ENCODE measurements around the gene SHANK2.
"Not testable (repeated sequence)": the region's sequence is repeated elsewhere in the genome, so short reads cannot be mapped to it uniquely, and the experiment has no call there.

SHANK2 gene

DNA sequence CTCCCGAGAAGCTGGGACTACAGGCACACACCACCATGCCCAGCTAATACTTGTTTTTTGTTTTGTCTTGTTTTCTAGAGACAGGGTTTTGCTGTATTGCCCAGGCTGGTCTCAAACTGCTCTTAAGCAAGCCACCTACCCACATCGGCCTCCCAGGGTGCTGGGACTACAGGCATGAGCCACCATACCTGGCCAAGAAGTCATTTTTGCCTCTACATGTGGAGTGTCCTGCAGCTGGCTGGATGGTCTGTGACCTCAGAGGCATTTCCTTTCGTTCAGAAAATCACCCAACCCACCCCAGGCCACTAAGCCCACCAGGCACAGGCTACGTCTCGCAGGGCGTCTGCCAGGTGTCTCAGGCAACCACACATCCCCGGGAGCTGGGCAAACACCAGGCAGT lies 12.8 kb downstream of the SHANK2 start:
- TF ChIP-seq CTCF (IDR thresholded peaks at IDR 0.05; ENCODE audit: low read depth, low read length, missing control alignments): no peak
- DNase-seq (ENCODE audit: extremely low read depth, low read depth): no peak
- no peak overlapping the region for H3K4me3 ChIP-seq (replicated peaks; ENCODE audit: low read depth, low read length)

DNA sequence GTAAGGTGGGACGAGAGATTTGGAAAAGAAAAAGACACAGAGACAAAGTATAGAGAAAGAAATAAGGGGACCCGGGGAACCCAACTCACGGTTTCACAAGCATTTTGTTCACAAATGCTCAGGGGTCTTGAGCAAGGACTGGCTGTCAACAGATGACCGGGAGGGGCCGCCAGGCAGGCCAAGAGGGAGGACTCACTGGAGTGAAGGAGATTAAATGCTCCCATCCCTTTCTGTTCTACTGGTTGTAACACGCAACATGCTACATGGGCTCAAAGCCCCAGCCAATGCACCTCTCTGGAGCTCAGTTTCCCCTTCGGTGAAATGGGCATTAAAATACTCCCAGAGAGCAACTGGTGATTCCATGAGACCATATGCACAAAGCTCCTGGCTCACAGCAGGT lies 13.4 kb downstream of the SHANK2 start:
- DNase-seq (ENCODE audit: extremely low read depth, low read depth): no peak
- TF ChIP-seq CTCF (IDR thresholded peaks at IDR 0.05; ENCODE audit: low read depth, low read length, missing control alignments): no peak
- H3K4me3 ChIP-seq (replicated peaks; ENCODE audit: low read depth, low read length): no peak overlapping the region

GRCh38 chr11:71238285-71238875 lies 14.0 kb downstream of the SHANK2 start:
- DNase-seq (ENCODE audit: extremely low read depth, low read depth): no peak
- H3K4me3 ChIP-seq (replicated peaks; ENCODE audit: low read depth, low read length): no peak overlapping the region
- no peak for TF ChIP-seq CTCF (IDR thresholded peaks at IDR 0.05; ENCODE audit: low read depth, low read length, missing control alignments)

DNA sequence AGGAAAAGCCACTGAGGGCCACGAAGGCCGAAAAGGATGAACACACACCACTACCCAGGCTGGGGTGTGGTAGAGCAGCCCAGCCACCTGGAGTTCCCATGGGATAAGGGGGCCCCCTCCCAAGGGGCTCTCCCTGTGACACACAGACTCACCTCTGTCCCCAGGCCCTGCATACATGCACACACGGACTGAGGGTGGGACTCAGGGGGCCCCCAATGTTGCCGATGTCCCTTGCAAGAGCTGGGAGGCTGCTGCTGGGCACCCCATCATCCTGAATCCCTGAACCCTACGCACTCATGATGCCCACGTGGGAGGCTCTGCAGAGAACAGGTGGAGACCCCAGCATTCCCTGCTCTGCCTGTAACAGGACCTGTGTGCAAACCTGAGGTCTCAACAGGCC lies 14.5 kb downstream of the SHANK2 start:
- no peak for TF ChIP-seq CTCF (IDR thresholded peaks at IDR 0.05; ENCODE audit: low read depth, low read length, missing control alignments)
- H3K4me3 ChIP-seq (replicated peaks; ENCODE audit: low read depth, low read length): no peak overlapping the region
- DNase-seq (ENCODE audit: extremely low read depth, low read depth): no peak

GRCh38 chr11:71236836-71237475 lies 15.4 kb downstream of the SHANK2 start:
- DNase-seq (ENCODE audit: extremely low read depth, low read depth): no peak
- no peak overlapping the region for H3K4me3 ChIP-seq (replicated peaks; ENCODE audit: low read depth, low read length)
- no peak for TF ChIP-seq CTCF (IDR thresholded peaks at IDR 0.05; ENCODE audit: low read depth, low read length, missing control alignments)

- no peak overlapping the region for H3K4me3 ChIP-seq (replicated peaks; ENCODE audit: low read depth, low read length)
- no peak for TF ChIP-seq CTCF (IDR thresholded peaks at IDR 0.05; ENCODE audit: low read depth, low read length, missing control alignments)
- no peak for DNase-seq (ENCODE audit: extremely low read depth, low read depth)
Measured at GRCh38 chr11:71235719-71236118, 16.7 kb downstream of the SHANK2 start.

- DNase-seq (ENCODE audit: extremely low read depth, low read depth); H3K4me3 ChIP-seq (replicated peaks; ENCODE audit: low read depth, low read length): not testable (repeated sequence)
Measured at GRCh38 chr11:71233896-71234852, 18.2 kb downstream of the SHANK2 start.
